Measurements from ENCODE around the gene KAZN.

KAZN gene

GRCh38 chr1:15099441-15100120 is 501.1 kb downstream of the KAZN start:
- TF ChIP-seq CTCF (conservative IDR thresholded peaks at IDR 0.05; ENCODE audit: low read depth, low read length), result no peak
- no peak overlapping the region for H3K4me3 ChIP-seq (ENCODE audit: low read depth, low read length)
- DNase-seq (ENCODE audit: low read depth), result no peak

GRCh38 chr1:15100121-15100879 is 501.8 kb downstream of the KAZN start:
- TF ChIP-seq CTCF (conservative IDR thresholded peaks at IDR 0.05; ENCODE audit: low read depth, low read length), result peak; percentile 94

GRCh38 chr1:15100880-15101760 is 502.6 kb downstream of the KAZN start:
- no peak for TF ChIP-seq CTCF (conservative IDR thresholded peaks at IDR 0.05; ENCODE audit: low read depth, low read length)
- no peak overlapping the region for H3K4me3 ChIP-seq (ENCODE audit: low read depth, low read length)
- DNase-seq (ENCODE audit: low read depth), result no peak

More at GRCh38 chr1:15100121-15100879, 501.8 kb downstream of the KAZN start:
- H3K4me3 ChIP-seq (ENCODE audit: low read depth, low read length), result no peak overlapping the region
- peak; percentile 66 for DNase-seq (ENCODE audit: low read depth)

GRCh38 chr1:15101801-15102200 is 503.3 kb downstream of the KAZN start:
- DNase-seq (ENCODE audit: low read depth), result no peak
- no peak overlapping the region for H3K4me3 ChIP-seq (ENCODE audit: low read depth, low read length)
- TF ChIP-seq CTCF (conservative IDR thresholded peaks at IDR 0.05; ENCODE audit: low read depth, low read length), result no peak

GRCh38 chr1:15102646-15103045 is 504.2 kb downstream of the KAZN start:
- no peak for TF ChIP-seq CTCF (conservative IDR thresholded peaks at IDR 0.05; ENCODE audit: low read depth, low read length)
- H3K4me3 ChIP-seq (ENCODE audit: low read depth, low read length), result no peak overlapping the region

GRCh38 chr1:15103211-15103610 is 504.7 kb downstream of the KAZN start:
- no peak overlapping the region for H3K4me3 ChIP-seq (ENCODE audit: low read depth, low read length)
- DNase-seq (ENCODE audit: low read depth), result no peak
- TF ChIP-seq CTCF (conservative IDR thresholded peaks at IDR 0.05; ENCODE audit: low read depth, low read length), result no peak

More at GRCh38 chr1:15102646-15103045, 504.2 kb downstream of the KAZN start:
- DNase-seq (ENCODE audit: low read depth), result no peak

Measured in choroid plexus epithelial cell (primary cell).